Gastroesophageal sphincter (tissue), 4 donors: ENCODE data around the gene FYB1. TPM values are rescaled to one million over a fixed set of nuclear protein-coding genes. Genes with fewer than 3 reads are reported as not detected.

Experiments used
- ATAC-seq: fragments of 150-250 bp; one replicate; pipeline ENCODE4 v1.9.1; 2016; ENCODE audit warnings: mild to moderate bottlenecking, moderate library complexity
- H3K27ac ChIP-seq, 4 donors: fragments of 200-600 bp; sonication (generic) in 3 of 4; 1 replicate in 3 of 4; 2 replicates in 1 of 4; pipeline ENCODE4 v1.5.1; 2016 to 2019
- H3K27me3 ChIP-seq: fragments of 200-600 bp; sonication (generic); one replicate; pipeline ENCODE4 v1.5.1; 2019
- H3K36me3 ChIP-seq, 2 donors: fragments of 200-600 bp; sonication (generic); one replicate each; pipeline ENCODE4 v1.5.1; 2019; ENCODE audit warnings: control low read depth in 1 of 2
- H3K4me1 ChIP-seq, 3 donors: fragments of 200-600 bp; sonication (generic); 1 replicate in 2 of 3; 2 replicates in 1 of 3; pipeline ENCODE4 v1.5.1; 2016 to 2019; ENCODE audit warnings: control low read depth in 2 of 3
- H3K4me3 ChIP-seq, 2 donors: fragments of 200-600 bp; sonication (generic); one replicate each; pipeline ENCODE4 v1.5.1; 2019; ENCODE audit warnings: mild to moderate bottlenecking in 1 of 2, moderate library complexity in 1 of 2
- H3K9me3 ChIP-seq, 3 donors: fragments of 200-600 bp; sonication (generic); one replicate each; pipeline ENCODE4 v1.5.1; 2017 to 2019; ENCODE audit warnings: control low read depth in 2 of 3
- EP300 ChIP-seq: sonication (generic); formaldehyde crosslinking; IDR thresholded peaks from one replicate; pipeline ENCODE4 v1.6.1; 2017; ENCODE audit warnings: antibody characterized with exemption, mild to moderate bottlenecking
- POLR2A ChIP-seq, 2 donors: fragments of 450-650 bp; IDR thresholded peaks; one replicate each; pipeline ENCODE4 v1.6.1; 2017; ENCODE audit warnings: antibody characterized with exemption in 2 of 2, mild to moderate bottlenecking in 2 of 2, moderate library complexity in 1 of 2
- POLR2AphosphoS5 ChIP-seq: sonication (generic); formaldehyde crosslinking; IDR thresholded peaks from one replicate; pipeline ENCODE4 v1.6.1; 2017; ENCODE audit warnings: antibody characterized with exemption
- WGBS, 2 donors: methylation state at CpG; one replicate each; pipeline ENCODE4 v1.1.5; 2018; ENCODE audit warnings: low coverage in 1 of 2; 5-methylcytosine and 5-hydroxymethylcytosine counted together
- total RNA-seq, 4 donors: library from RNA; depleted of rRNA; stranded (reverse); fragments of >200 nt; gene quantifications; one replicate each; pipeline ENCODE4 v1.1.0, GENCODE V29; 2016
- TF ChIP-seq, protein P1 (sequence below), 4 experiments: fragments of 200-600 bp in 2 of 4; fragments of 450-650 bp in 2 of 4; sonication (generic) in 1 of 4; IDR thresholded peaks; one replicate each; pipeline ENCODE4 v1.5.1; 2017 to 2019; ENCODE audit warnings: antibody characterized with exemption in 4 of 4, mild to moderate bottlenecking in 2 of 4, moderate library complexity in 2 of 4

FYB1 gene
- total RNA-seq, 4 donors from 2014 or later, result 2.5 to 9.3 (median 5.9) TPM

DNA sequence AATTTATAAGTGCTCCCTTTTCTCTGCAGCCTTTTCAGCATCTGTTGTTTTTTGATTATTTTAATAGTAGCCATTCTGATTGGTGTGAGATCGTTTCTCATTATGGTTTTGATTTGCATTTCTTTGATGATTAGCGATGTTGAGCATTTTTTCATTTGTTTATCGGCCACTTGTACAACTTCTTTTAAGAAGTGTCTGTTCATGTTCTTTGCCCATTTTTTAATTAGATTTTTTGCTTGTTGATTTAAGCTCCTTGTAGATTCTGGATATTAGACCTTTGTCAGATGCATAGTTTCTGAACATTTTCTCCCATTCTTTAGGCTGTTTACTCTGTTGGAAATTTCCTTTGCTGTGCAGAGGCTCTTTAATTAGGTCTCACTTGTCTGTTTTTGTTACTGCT is 46.3 kb downstream of the FYB1 start:
- 93 to 97% methylated on average over 3 of the region's 3 CpGs for WGBS, 2 donors
- no peak for ATAC-seq
- Histone ChIP-seq H3K27ac (no peak overlapping the region), H3K4me3 (no peak overlapping the region), H3K36me3 (no peaks in the 10 kb centered on the region), H3K9me3 (no peaks in the 10 kb centered on the region), H3K4me1 (no peaks in the 10 kb centered on the region), H3K27me3 (no peaks in the 10 kb centered on the region)
- TF ChIP-seq POLR2AphosphoS5, result no peak
- TF ChIP-seq, protein P1, sequence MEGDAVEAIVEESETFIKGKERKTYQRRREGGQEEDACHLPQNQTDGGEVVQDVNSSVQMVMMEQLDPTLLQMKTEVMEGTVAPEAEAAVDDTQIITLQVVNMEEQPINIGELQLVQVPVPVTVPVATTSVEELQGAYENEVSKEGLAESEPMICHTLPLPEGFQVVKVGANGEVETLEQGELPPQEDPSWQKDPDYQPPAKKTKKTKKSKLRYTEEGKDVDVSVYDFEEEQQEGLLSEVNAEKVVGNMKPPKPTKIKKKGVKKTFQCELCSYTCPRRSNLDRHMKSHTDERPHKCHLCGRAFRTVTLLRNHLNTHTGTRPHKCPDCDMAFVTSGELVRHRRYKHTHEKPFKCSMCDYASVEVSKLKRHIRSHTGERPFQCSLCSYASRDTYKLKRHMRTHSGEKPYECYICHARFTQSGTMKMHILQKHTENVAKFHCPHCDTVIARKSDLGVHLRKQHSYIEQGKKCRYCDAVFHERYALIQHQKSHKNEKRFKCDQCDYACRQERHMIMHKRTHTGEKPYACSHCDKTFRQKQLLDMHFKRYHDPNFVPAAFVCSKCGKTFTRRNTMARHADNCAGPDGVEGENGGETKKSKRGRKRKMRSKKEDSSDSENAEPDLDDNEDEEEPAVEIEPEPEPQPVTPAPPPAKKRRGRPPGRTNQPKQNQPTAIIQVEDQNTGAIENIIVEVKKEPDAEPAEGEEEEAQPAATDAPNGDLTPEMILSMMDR (IDR thresholded peaks at IDR 0.05), result no peak
- no peak for TF ChIP-seq EP300
- no peak for TF ChIP-seq POLR2A (IDR thresholded peaks at IDR 0.05)

- Histone ChIP-seq H3K9me3 (no peaks in the 10 kb centered on the region), H3K4me1 (no peaks in the 10 kb centered on the region), H3K36me3 (no peaks in the 10 kb centered on the region), H3K27ac (no peak overlapping the region), H3K4me3 (no peak overlapping the region), H3K27me3 (no peaks in the 10 kb centered on the region)
- WGBS, 2 donors, result 88% methylated on average over 2 of the region's 2 CpGs
- TF ChIP-seq, protein P1 (IDR thresholded peaks at IDR 0.05), result no peak
- TF ChIP-seq POLR2A (IDR thresholded peaks at IDR 0.05) (no peak), EP300 (no peak), POLR2AphosphoS5 (no peak)
- no peak for ATAC-seq
These were observed 46.8 kb downstream of the FYB1 start for GRCh38 chr5:39172593-39172992.

DNA sequence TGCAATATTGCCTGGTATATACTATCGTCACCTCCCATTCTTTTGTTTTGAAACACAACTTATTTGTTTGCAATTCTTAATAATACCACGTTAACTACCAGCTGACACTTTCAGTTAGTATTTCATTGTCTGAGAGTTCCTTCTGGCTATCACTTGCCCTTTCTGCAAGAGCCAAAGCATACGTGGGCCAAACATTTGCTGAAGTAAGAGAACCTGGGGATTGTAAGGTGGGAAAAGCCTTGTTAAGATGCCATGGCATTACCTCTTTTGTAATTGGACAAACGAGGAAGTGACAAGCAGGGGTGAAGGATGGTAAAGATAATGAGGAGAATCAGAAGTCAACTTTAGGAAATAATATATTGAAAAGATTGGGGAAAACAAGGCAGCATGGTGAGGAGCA is 47.7 kb downstream of the FYB1 start:
- WGBS, 2 donors, result 62 to 71% methylated on average over 4 of the region's 4 CpGs
- no peaks in the 10 kb centered on the region for H3K36me3 ChIP-seq
- H3K4me1 ChIP-seq, result no peaks in the 10 kb centered on the region
- H3K27ac ChIP-seq, result no peak overlapping the region
- H3K27me3 ChIP-seq, result no peaks in the 10 kb centered on the region
- no peaks in the 10 kb centered on the region for H3K9me3 ChIP-seq
- TF ChIP-seq POLR2A (IDR thresholded peaks at IDR 0.05), result no peak
- no peak for TF ChIP-seq EP300
- TF ChIP-seq, protein P1 (IDR thresholded peaks at IDR 0.05), result no peak
- no peak for TF ChIP-seq POLR2AphosphoS5
- H3K4me3 ChIP-seq, result no peak overlapping the region
- ATAC-seq, result no peak

DNA sequence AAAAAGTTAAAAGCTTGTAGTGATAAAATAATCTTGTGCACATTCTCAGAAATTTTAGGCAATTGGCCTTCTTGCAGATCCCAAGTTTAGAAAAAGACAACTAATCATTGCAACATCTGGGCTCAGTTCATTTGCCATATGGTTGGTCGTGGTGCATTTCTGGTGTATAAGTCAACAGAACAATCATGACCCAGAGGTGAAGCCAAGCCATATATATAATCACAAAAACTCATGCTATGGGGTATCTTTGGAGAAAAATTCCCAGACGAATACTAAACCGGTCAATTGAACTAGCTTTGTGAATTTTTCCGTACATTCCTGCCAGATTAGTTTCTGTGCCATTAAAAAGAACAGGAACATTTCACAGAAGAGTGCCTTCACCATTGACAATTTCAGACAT is 50.3 kb downstream of the FYB1 start:
- Histone ChIP-seq H3K4me1 (no peaks in the 10 kb centered on the region), H3K36me3 (no peaks in the 10 kb centered on the region), H3K9me3 (no peaks in the 10 kb centered on the region), H3K27ac (no peak overlapping the region), H3K27me3 (no peaks in the 10 kb centered on the region), H3K4me3 (no peak overlapping the region)
- 81 to 89% methylated on average over 4 of the region's 4 CpGs for WGBS, 2 donors
- ATAC-seq, result no peak
- TF ChIP-seq POLR2AphosphoS5 (no peak), EP300 (no peak), POLR2A (IDR thresholded peaks at IDR 0.05) (no peak)
- TF ChIP-seq, protein P1 (IDR thresholded peaks at IDR 0.05), result no peak

GRCh38 chr5:39167972-39168342 is 51.4 kb downstream of the FYB1 start:
- H3K27ac ChIP-seq, result no peak overlapping the region
- TF ChIP-seq EP300 (no peak), POLR2AphosphoS5 (no peak), POLR2A (IDR thresholded peaks at IDR 0.05) (no peak)
- TF ChIP-seq, protein P1 (IDR thresholded peaks at IDR 0.05), result no peak
- no peaks in the 10 kb centered on the region for H3K27me3 ChIP-seq
- H3K4me1 ChIP-seq, result no peaks in the 10 kb centered on the region
- no peaks in the 10 kb centered on the region for H3K9me3 ChIP-seq
- H3K36me3 ChIP-seq, result no peaks in the 10 kb centered on the region
- no peak for ATAC-seq
- 74 to 96% methylated on average over 2 of the region's 2 CpGs for WGBS, 2 donors
- no peak overlapping the region for H3K4me3 ChIP-seq
